ENCODE data around the gene FAM83B. TPM values are rescaled to one million over a fixed set of nuclear protein-coding genes. Genes with fewer than 3 reads are reported as not detected.

The FAM83B gene
- total and polyA plus RNA-seq, 2 donors (not counting 3 experiments of a cell fraction or from before 2014, with no cell fraction given), result not detected

DNA sequence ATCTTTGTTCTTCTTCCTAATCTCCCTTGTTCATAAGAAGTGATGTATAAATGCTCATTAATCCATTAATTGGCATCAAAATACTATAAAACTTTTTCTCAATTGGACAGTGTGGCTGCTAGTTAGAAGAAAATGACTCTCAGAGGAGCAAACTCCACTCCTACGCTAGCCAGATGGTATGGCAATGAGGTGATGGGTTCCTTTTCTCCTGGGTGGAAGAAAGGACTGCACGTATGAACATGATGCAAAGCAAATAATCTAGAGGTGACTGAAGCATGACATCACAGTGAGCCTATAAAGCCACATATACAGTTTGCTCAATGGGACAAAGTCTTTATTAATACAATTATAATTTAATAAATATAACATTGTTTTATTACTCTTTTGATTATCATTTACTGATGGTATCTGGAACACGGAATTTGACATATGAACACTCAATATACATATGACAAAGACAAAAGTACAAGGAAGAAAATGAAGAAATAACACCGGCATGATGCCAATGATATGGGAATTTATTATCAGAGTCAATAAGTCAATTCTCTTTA lies 46.4 kb upstream of the FAM83B start:
- FAIRE-seq (no peak), DNase-seq (ENCODE audit: low read depth, low spot score) (no peak)
- Histone ChIP-seq H3K4me1 (ENCODE audit: control insufficient read depth, extremely low read depth, insufficient read depth, low read length) (no peaks in the 10 kb centered on the region), H3K9ac (replicated peaks; ENCODE audit: extremely low read depth, insufficient read depth, low read length) (no peak overlapping the region), H3K9me1 (replicated peaks; ENCODE audit: control insufficient read depth, extremely low read depth, insufficient read depth, low read length) (no peaks in the 10 kb centered on the region), H2AFZ (ENCODE audit: low read depth, low read length) (no peak overlapping the region), H3K36me3 (ENCODE audit: control insufficient read depth in 2 of 2, extremely low read depth in 1 of 2, insufficient read depth in 2 of 2, low read length in 2 of 2) (no peaks in the 10 kb centered on the region), H3K27me3 (ENCODE audit: control insufficient read depth in 2 of 2, insufficient read depth in 2 of 2, low read length in 2 of 2) (no peaks in the 10 kb centered on the region), H3K27ac (ENCODE audit: insufficient read depth, low read depth, low read length) (no peak overlapping the region), H3K4me2 (ENCODE audit: insufficient read depth, low read length) (no peak overlapping the region), H3K4me3 (replicated peaks in 1 of 3; ENCODE audit: insufficient read depth in 1 of 3, low read depth in 1 of 3, low read length in 3 of 3) (no peak overlapping the region), H3K79me2 (ENCODE audit: control insufficient read depth, insufficient read depth, low read length) (no peaks in the 10 kb centered on the region), H4K20me1 (replicated peaks; ENCODE audit: control insufficient read depth, extremely low read depth, insufficient read depth, low read length) (no peaks in the 10 kb centered on the region), H3K9me3 (replicated peaks; ENCODE audit: control insufficient read depth, insufficient read depth, low read length) (no peaks in the 10 kb centered on the region)
- no peak for TF ChIP-seq FOS (IDR thresholded peaks at IDR 0.05; ENCODE audit: borderline replicate concordance, insufficient read depth, low read length)
- TF ChIP-seq MAX (IDR thresholded peaks at IDR 0.05; ENCODE audit: insufficient read depth, insufficient read length), result no peak
- ChIA-PET CTCF (no interaction called here), POLR2A (no interaction called here)
- BruUV-seq (replicated peaks), result no TSS peak
- dilution Hi-C loops (cut with MboI; ENCODE audit: extremely low pct_ligation_motif_present, low sequenced_read_pairs), result no loop called here
- intact Hi-C loops (cut with micrococcal nuclease), result no loop called here

DNA sequence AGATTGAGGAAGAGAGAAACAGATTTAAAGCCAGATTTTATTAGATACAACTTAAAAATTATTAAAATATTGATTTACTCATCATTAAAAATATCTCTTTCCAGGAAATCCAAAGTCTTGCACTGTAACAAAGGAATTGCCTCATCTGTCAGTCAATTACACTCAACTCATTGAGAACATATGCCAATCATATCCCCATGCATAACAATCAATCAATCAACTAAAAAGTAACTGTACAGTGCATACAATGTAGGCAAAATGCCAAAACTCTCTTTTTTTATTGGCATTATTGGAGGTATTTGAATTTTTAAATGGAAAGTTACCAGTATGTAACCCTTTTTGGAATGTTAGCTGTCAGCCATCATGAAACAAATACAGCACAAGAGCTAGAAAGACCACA lies 45.3 kb upstream of the FAM83B start:
- intact Hi-C loops (cut with micrococcal nuclease) (no loop called here), dilution Hi-C loops (cut with MboI; ENCODE audit: extremely low pct_ligation_motif_present, low sequenced_read_pairs) (no loop called here)
- Histone ChIP-seq H2AFZ (ENCODE audit: low read depth, low read length) (no peak overlapping the region), H3K9me1 (replicated peaks; ENCODE audit: control insufficient read depth, extremely low read depth, insufficient read depth, low read length) (no peaks in the 10 kb centered on the region), H3K9ac (replicated peaks; ENCODE audit: extremely low read depth, insufficient read depth, low read length) (no peak overlapping the region), H3K4me3 (replicated peaks in 1 of 3; ENCODE audit: insufficient read depth in 1 of 3, low read depth in 1 of 3, low read length in 3 of 3) (no peak overlapping the region), H3K36me3 (ENCODE audit: control insufficient read depth in 2 of 2, extremely low read depth in 1 of 2, insufficient read depth in 2 of 2, low read length in 2 of 2) (no peaks in the 10 kb centered on the region), H3K4me2 (ENCODE audit: insufficient read depth, low read length) (no peak overlapping the region), H3K4me1 (ENCODE audit: control insufficient read depth, extremely low read depth, insufficient read depth, low read length) (no peaks in the 10 kb centered on the region), H4K20me1 (replicated peaks; ENCODE audit: control insufficient read depth, extremely low read depth, insufficient read depth, low read length) (no peaks in the 10 kb centered on the region), H3K27ac (ENCODE audit: insufficient read depth, low read depth, low read length) (no peak overlapping the region), H3K27me3 (ENCODE audit: control insufficient read depth in 2 of 2, insufficient read depth in 2 of 2, low read length in 2 of 2) (no peaks in the 10 kb centered on the region), H3K79me2 (ENCODE audit: control insufficient read depth, insufficient read depth, low read length) (no peaks in the 10 kb centered on the region), H3K9me3 (replicated peaks; ENCODE audit: control insufficient read depth, insufficient read depth, low read length) (no peaks in the 10 kb centered on the region)
- TF ChIP-seq POLR2A (IDR thresholded peaks at IDR 0.05; ENCODE audit: low read depth, low read length), result no peak
- TF ChIP-seq GATA2 (IDR thresholded peaks at IDR 0.05; ENCODE audit: insufficient read depth, insufficient read length, low read depth, low read length), result no peak
- TF ChIP-seq MAX (IDR thresholded peaks at IDR 0.05; ENCODE audit: insufficient read depth, insufficient read length), result no peak
- no peak for TF ChIP-seq EZH2 (IDR thresholded peaks at IDR 0.05; ENCODE audit: borderline replicate concordance, low read depth, low read length, severe bottlenecking)
- TF ChIP-seq POLR2AphosphoS5 (IDR thresholded peaks at IDR 0.05; ENCODE audit: insufficient read depth, low read depth, low read length), result no peak
- no peak for TF ChIP-seq CTCF (IDR thresholded peaks at IDR 0.05; ENCODE audit: extremely low read depth in 1 of 2, insufficient read depth in 1 of 2, low read depth in 1 of 2, low read length in 2 of 2)
- no peak for TF ChIP-seq MYC (IDR thresholded peaks at IDR 0.05; ENCODE audit: low read depth, low read length)
- DNase-seq (ENCODE audit: low read depth, low spot score) (no peak), FAIRE-seq (no peak)
- no TSS peak for BruUV-seq (replicated peaks)
- ChIA-PET POLR2A (no interaction called here), CTCF (interaction anchor here (0.7 to 1.0 kb wide), 2 partner anchors 83 to 131 kb away, joined by 3 read pairs; no protein-coding TSS in a partner anchor)

Data from endothelial cell of umbilical vein (primary cell).